A549 (cell line): ENCODE data around the gene EPB41L2. TPM values are rescaled to one million over a fixed set of nuclear protein-coding genes. Genes with fewer than 3 reads are reported as not detected.

ENCODE experiments used
- ATAC-seq, 2 experiments: fragments of 200-7000 bp in 1 of 2; fragments of >200 bp in 1 of 2; cut with Nextera tagmentation in 1 of 2; cut with Tn5 transposase in 1 of 2; 3 replicates each; pipeline versions ENCODE4 v1.8.0 to v1.9.1; 2018 to 2020; ENCODE audit warnings: mild to moderate bottlenecking in 1 of 2, moderate library complexity in 1 of 2
- CTCF ChIA-PET: fragments of 300-600 bp; sonication (Branson Sonifier 250); formaldehyde crosslinking; extraction: SDS; loops from one replicate; lab custom pipeline; 2021; ENCODE audit warnings: antibody characterized with exemption, inconsistent platforms; lab: Yijun Ruan, JAX
- POLR2A ChIA-PET: fragments of 350-600 bp; formaldehyde crosslinking; extraction: SDS; loops from one replicate; lab custom pipeline; 2021; ENCODE audit warnings: antibody characterized with exemption, inconsistent platforms; lab: Yijun Ruan, JAX
- DNase-seq, 2 experiments: peaks; one replicate each; pipeline versions ENCODE4 v3.0.0 to v3.0.0-alpha.2; 2011 to 2016; ENCODE audit warnings: low read depth in 1 of 2, low spot score in 1 of 2
- FAIRE-seq: peaks from 2 replicates; lab custom pipeline; 2011; peaks lifted over from hg19 to GRCh38; lab: Jason Lieb, UNC
- H3K27ac ChIP-seq, 2 experiments: fragments of >200 bp; sonication (Bioruptor Twin); formaldehyde crosslinking; 3 replicates each; pipeline ENCODE4 v1.5.1; 2016 to 2017
- H3K4me1 ChIP-seq: fragments of >200 bp; sonication (Bioruptor Twin); formaldehyde crosslinking; 3 replicates; pipeline ENCODE4 v1.6.1; 2016
- H3K4me2 ChIP-seq: fragments of >200 bp; sonication (Bioruptor Twin); formaldehyde crosslinking; 3 replicates; pipeline ENCODE4 v1.6.1; 2016
- H3K4me3 ChIP-seq: fragments of >200 bp; sonication (Bioruptor Twin); formaldehyde crosslinking; 3 replicates; pipeline ENCODE4 v1.5.1; 2016
- H3K9me3 ChIP-seq: fragments of >200 bp; sonication (Bioruptor Twin); formaldehyde crosslinking; 3 replicates; pipeline ENCODE4 v1.6.1; 2016
- ATOH8 ChIP-seq: fragments of 250-450 bp; sonication (Bioruptor Pico); IDR thresholded peaks from 2 replicates; pipeline ENCODE4 v1.5.0; 2020; ENCODE audit warnings: low read depth, mild to moderate bottlenecking, moderate library complexity
- BCL3 ChIP-seq: fragments of >200 bp; sonication (Bioruptor Twin); formaldehyde crosslinking; IDR thresholded peaks from 3 replicates; pipeline ENCODE4 v1.6.1; 2016
- CHD4 ChIP-seq: fragments of 200-600 bp; sonication (generic); IDR thresholded peaks from 2 replicates; pipeline ENCODE4 v1.6.1; 2016; ENCODE audit warnings: antibody characterized with exemption, mild to moderate bottlenecking, borderline replicate concordance
- EHMT2 ChIP-seq: fragments of 200-600 bp; sonication (generic); IDR thresholded peaks from 2 replicates; pipeline ENCODE4 v1.6.1; 2016; ENCODE audit warnings: antibody characterized with exemption, low read depth, mild to moderate bottlenecking, moderate library complexity
- EP300 ChIP-seq, 2 experiments: fragments of >200 bp; sonication (Bioruptor Twin); formaldehyde crosslinking; IDR thresholded peaks; 2 replicates in 1 of 2; 3 replicates in 1 of 2; pipeline ENCODE4 v1.6.1; 2016 to 2017
- ESRRA ChIP-seq: fragments of 150-350 bp; IDR thresholded peaks from 2 replicates; pipeline ENCODE4 v1.6.1; 2014; ENCODE audit warnings: mild to moderate bottlenecking, low read length, borderline replicate concordance
- HES2 ChIP-seq: fragments of >200 bp; sonication (Bioruptor Twin); formaldehyde crosslinking; IDR thresholded peaks from 2 replicates; pipeline ENCODE4 v1.6.1; 2016
- HEYL ChIP-seq: fragments of 250-450 bp; sonication (Bioruptor Pico); IDR thresholded peaks from 2 replicates; pipeline ENCODE4 v1.8.0; 2021; ENCODE audit warnings: mild to moderate bottlenecking, moderate library complexity
- HOXB5 ChIP-seq: fragments of 250-450 bp; sonication (Bioruptor Pico); IDR thresholded peaks from 2 replicates; pipeline ENCODE4 v1.5.0; 2020; ENCODE audit warnings: mild to moderate bottlenecking, moderate library complexity
- KDM1A ChIP-seq: fragments of 200-600 bp; sonication (generic); IDR thresholded peaks from 2 replicates; pipeline ENCODE4 v1.6.1; 2016; ENCODE audit warnings: low read depth, mild to moderate bottlenecking
- KDM5A ChIP-seq: fragments of 200-600 bp; sonication (generic); IDR thresholded peaks from 2 replicates; pipeline ENCODE4 v1.6.1; 2016; ENCODE audit warnings: antibody characterized with exemption, mild to moderate bottlenecking
- MAZ ChIP-seq: fragments of 150-350 bp; IDR thresholded peaks from 2 replicates; pipeline ENCODE4 v1.6.1; 2014; ENCODE audit warnings: antibody characterized with exemption, low read depth, low read length, borderline replicate concordance
- NFE2L2 ChIP-seq: fragments of 150-350 bp; conservative IDR thresholded peaks from 2 replicates; pipeline ENCODE4 v1.6.1; 2014; ENCODE audit warnings: low read length
- POLR2A ChIP-seq: IDR thresholded peaks from 2 replicates; pipeline ENCODE4 v1.6.1; 2012; ENCODE audit warnings: mild to moderate bottlenecking, low read length
- POLR2AphosphoS2 ChIP-seq: conservative IDR thresholded peaks from 2 replicates; pipeline ENCODE4 v1.6.1; 2012; ENCODE audit warnings: low read length, improper control_type of control experiment, inconsistent platforms
- RAD21 ChIP-seq, 2 experiments: fragments of >200 bp in 1 of 2; sonication (Bioruptor Twin) in 1 of 2; formaldehyde crosslinking in 1 of 2; IDR thresholded peaks in 1 of 2; conservative IDR thresholded peaks in 1 of 2; 2 replicates in 1 of 2; 3 replicates in 1 of 2; pipeline ENCODE4 v1.6.1; 2012 to 2018; ENCODE audit warnings: inconsistent platforms in 1 of 2
- RARB ChIP-seq: fragments of 250-450 bp; sonication (Bioruptor Pico); IDR thresholded peaks from 2 replicates; pipeline ENCODE4 v1.8.0; 2021; ENCODE audit warnings: mild to moderate bottlenecking, moderate library complexity
- SREBF2 ChIP-seq: fragments of 450-650 bp; IDR thresholded peaks from 2 replicates; pipeline ENCODE4 v1.6.1; 2014; ENCODE audit warnings: mild to moderate bottlenecking, moderate library complexity
- ZC3H11A ChIP-seq: fragments of 450-650 bp; IDR thresholded peaks from 2 replicates; pipeline ENCODE4 v1.6.1; 2014; ENCODE audit warnings: antibody characterized with exemption, mild to moderate bottlenecking
- ZSCAN20 ChIP-seq: fragments of 250-450 bp; sonication (Bioruptor Pico); IDR thresholded peaks from 2 replicates; pipeline ENCODE4 v1.8.0; 2022; ENCODE audit warnings: mild to moderate bottlenecking, moderate library complexity
- WGBS: methylation state at CpG from one replicate; pipeline ENCODE4 v1.1.6; 2017; ENCODE audit errors: missing lambda C conversion rate; 5-methylcytosine and 5-hydroxymethylcytosine counted together
- polyA plus RNA-seq, 4 experiments: library from polyadenylated mRNA; depleted of rRNA in 3 of 4; stranded (reverse); fragments of >200 nt; fragmentation: RNase III in 1 of 4; extraction: RNeasy Plus Mini Kit Qiagen cat#74134 plus additional on column Dnase treatment in 1 of 4; gene quantifications; 2 replicates in 3 of 4; 3 replicates in 1 of 4; pipeline ENCODE4 v1.2.3, GENCODE V29; 2011 to 2017
- TF ChIP-seq, protein P1 (sequence below): fragments of 250-450 bp; sonication (Bioruptor Pico); IDR thresholded peaks from 2 replicates; pipeline ENCODE4 v1.5.0; 2021; ENCODE audit warnings: mild to moderate bottlenecking, moderate library complexity, borderline replicate concordance
- TF ChIP-seq, protein P2 (sequence below): IDR thresholded peaks from 2 replicates; pipeline ENCODE4 v1.6.1; 2012
- TF ChIP-seq, protein P3 (sequence below): IDR thresholded peaks from 2 replicates; pipeline ENCODE4 v1.6.1; 2012; ENCODE audit warnings: low read depth, borderline replicate concordance
- TF ChIP-seq, protein P4 (sequence below): fragments of 200-600 bp; sonication (generic); IDR thresholded peaks from 2 replicates; pipeline ENCODE4 v1.6.1; 2016; ENCODE audit warnings: antibody characterized with exemption, mild to moderate bottlenecking, moderate library complexity

The EPB41L2 gene
- polyA plus RNA-seq, 2 of the 4 experiments (the other 2 are of a cell fraction) = 42.9 to 50.3 TPM

DNA sequence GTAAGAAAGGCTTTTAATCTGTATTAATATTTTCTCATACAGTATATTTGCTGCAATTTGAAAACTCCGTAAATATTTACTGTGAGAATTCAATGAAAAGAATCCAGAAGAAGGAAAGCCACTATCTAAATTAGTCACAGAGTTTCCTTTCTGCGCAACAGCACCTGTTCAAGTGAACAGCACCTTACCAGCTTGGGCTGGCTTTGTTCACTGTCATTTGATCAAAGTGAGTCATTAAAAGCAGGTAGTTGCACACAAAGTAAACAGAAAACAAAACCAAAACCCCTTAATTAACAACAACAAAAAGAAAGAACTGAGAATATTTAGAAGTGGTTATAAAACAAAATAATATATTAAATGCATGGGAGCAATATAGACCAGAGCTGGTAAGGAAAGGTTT is 223.0 kb downstream of the EPB41L2 start:
- H3K4me3 ChIP-seq = no peak overlapping the region
- ChIA-PET CTCF (no interaction called here), POLR2A (no interaction called here)
- ATAC-seq (no peak), DNase-seq (no peak), FAIRE-seq (no peak)
- H3K4me2 ChIP-seq = no peak overlapping the region
- no peaks in the 10 kb centered on the region for H3K9me3 ChIP-seq
- H3K27ac ChIP-seq = no peak overlapping the region
- WGBS = 96% methylated on average over 2 of the region's 2 CpGs
- no peak for TF ChIP-seq BCL3
- TF ChIP-seq EP300 (IDR thresholded peaks at IDR 0.05) = no peak
- TF ChIP-seq SREBF2 = no peak
- TF ChIP-seq HES2 = no peak
- TF ChIP-seq NFE2L2 = no peak
- TF ChIP-seq KDM1A = no peak
- TF ChIP-seq POLR2AphosphoS2 = no peak
- no peak for TF ChIP-seq POLR2A
- TF ChIP-seq, protein P1, sequence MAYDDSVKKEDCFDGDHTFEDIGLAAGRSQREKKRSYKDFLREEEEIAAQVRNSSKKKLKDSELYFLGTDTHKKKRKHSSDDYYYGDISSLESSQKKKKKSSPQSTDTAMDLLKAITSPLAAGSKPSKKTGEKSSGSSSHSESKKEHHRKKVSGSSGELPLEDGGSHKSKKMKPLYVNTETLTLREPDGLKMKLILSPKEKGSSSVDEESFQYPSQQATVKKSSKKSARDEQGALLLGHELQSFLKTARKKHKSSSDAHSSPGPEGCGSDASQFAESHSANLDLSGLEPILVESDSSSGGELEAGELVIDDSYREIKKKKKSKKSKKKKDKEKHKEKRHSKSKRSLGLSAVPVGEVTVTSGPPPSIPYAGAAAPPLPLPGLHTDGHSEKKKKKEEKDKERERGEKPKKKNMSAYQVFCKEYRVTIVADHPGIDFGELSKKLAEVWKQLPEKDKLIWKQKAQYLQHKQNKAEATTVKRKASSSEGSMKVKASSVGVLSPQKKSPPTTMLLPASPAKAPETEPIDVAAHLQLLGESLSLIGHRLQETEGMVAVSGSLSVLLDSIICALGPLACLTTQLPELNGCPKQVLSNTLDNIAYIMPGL = no peak
- TF ChIP-seq RARB (CRISPR knock-in tag) = no peak
- no peak for TF ChIP-seq ZC3H11A
- TF ChIP-seq HEYL (CRISPR knock-in tag) = no peak
- no peak for TF ChIP-seq KDM5A
- no peaks in the 10 kb centered on the region for H3K4me1 ChIP-seq

DNA sequence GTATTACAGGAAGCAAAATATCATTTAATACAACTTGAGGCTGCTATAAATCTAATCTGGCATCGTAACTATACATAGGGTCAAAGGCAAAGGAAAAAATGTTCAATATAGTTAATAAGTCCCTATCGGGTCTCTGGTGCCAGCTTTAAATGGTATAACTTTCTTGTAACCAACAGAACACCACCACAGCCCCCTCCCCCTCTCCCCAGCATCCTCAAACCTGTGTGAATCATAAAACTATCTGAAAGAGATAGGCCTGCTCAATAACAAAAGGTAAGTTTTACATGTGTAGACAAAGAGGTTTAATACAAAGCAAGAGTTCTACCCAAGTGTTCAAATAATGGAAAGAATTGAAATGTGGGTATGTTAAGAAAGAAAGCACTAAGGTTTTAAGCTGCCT is 223.7 kb downstream of the EPB41L2 start:
- no peak overlapping the region for H3K4me2 ChIP-seq
- no peak for ATAC-seq
- TF ChIP-seq EP300 (IDR thresholded peaks at IDR 0.05) (no peak), POLR2A (no peak), EHMT2 (no peak), POLR2AphosphoS2 (no peak), ATOH8 (no peak), CHD4 (no peak), HOXB5 (CRISPR knock-in tag) (no peak), MAZ (no peak), HES2 (no peak), ZSCAN20 (CRISPR knock-in tag) (no peak), RAD21 (conservative IDR thresholded peaks at IDR 0.05 in 1 of 2, IDR thresholded peaks at IDR 0.05 in 1 of 2) (no peak), ESRRA (no peak)
- TF ChIP-seq, protein P2, sequence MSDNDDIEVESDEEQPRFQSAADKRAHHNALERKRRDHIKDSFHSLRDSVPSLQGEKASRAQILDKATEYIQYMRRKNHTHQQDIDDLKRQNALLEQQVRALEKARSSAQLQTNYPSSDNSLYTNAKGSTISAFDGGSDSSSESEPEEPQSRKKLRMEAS = no peak
- TF ChIP-seq, protein P3, sequence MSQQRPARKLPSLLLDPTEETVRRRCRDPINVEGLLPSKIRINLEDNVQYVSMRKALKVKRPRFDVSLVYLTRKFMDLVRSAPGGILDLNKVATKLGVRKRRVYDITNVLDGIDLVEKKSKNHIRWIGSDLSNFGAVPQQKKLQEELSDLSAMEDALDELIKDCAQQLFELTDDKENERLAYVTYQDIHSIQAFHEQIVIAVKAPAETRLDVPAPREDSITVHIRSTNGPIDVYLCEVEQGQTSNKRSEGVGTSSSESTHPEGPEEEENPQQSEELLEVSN = no peak
- TF ChIP-seq, protein P4, sequence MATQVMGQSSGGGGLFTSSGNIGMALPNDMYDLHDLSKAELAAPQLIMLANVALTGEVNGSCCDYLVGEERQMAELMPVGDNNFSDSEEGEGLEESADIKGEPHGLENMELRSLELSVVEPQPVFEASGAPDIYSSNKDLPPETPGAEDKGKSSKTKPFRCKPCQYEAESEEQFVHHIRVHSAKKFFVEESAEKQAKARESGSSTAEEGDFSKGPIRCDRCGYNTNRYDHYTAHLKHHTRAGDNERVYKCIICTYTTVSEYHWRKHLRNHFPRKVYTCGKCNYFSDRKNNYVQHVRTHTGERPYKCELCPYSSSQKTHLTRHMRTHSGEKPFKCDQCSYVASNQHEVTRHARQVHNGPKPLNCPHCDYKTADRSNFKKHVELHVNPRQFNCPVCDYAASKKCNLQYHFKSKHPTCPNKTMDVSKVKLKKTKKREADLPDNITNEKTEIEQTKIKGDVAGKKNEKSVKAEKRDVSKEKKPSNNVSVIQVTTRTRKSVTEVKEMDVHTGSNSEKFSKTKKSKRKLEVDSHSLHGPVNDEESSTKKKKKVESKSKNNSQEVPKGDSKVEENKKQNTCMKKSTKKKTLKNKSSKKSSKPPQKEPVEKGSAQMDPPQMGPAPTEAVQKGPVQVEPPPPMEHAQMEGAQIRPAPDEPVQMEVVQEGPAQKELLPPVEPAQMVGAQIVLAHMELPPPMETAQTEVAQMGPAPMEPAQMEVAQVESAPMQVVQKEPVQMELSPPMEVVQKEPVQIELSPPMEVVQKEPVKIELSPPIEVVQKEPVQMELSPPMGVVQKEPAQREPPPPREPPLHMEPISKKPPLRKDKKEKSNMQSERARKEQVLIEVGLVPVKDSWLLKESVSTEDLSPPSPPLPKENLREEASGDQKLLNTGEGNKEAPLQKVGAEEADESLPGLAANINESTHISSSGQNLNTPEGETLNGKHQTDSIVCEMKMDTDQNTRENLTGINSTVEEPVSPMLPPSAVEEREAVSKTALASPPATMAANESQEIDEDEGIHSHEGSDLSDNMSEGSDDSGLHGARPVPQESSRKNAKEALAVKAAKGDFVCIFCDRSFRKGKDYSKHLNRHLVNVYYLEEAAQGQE = no peak
- TF ChIP-seq, all 56 proteins: peak for 0
- ChIA-PET CTCF (no interaction called here), POLR2A (no interaction called here)
- FAIRE-seq (no peak), DNase-seq (no peak)
- Histone ChIP-seq H3K4me3 (no peak overlapping the region), H3K27ac (no peak overlapping the region), H3K4me1 (no peaks in the 10 kb centered on the region), H3K9me3 (no peaks in the 10 kb centered on the region)
- 95% methylated on average over 2 of the region's 2 CpGs for WGBS
